ENCODE measurements around the gene RBP2. TPM values are rescaled to one million over a fixed set of nuclear protein-coding genes. Genes with fewer than 3 reads are reported as not detected.

Gene RBP2
- total RNA-seq, 1 donor from 2014 or later = not detected

DNA sequence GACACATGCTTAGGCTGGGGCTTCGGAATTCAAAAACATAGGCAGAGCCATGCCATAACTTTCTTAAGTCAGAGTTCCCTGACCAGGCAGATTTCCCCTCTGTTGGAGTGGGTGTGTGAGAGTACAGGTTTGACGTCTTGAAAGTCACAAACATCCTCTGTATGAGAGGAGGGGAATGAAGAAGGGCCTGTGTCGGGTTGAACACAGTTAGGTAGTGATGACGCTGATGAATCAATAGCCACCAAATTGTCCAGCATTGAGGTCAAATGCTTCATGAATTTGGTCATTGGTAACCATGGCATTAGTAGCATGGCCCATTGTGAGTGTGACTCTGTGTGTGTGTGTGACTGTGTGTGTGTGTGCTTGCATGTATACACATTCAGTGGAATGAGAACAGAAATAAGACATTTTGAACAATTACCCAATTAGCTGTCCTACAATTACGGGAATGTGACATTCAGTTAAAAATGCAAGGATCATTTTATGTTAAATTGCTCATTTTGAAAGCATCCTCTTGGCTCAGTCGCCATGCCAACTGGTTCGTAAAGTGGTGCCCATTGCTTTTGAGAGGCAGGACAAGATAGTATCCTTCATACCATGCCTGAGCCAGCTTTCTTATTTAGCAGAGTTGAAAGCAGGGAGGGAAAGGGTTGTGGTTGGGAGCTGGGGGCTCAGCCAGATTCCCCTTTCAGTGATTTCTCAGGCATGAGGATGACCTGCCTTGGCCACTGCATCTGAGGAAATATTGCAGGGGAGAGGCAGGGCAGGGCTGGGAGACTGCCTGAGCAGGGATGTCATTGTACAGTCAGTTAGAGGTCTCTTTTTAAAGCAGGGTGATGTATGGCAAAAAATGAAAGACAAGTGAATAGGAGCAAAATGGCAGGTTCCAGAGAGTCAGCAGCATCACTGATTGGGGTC is 35.4 kb downstream of the RBP2 start:
- H3K4me1 Mint-ChIP-seq = no peaks in the 10 kb centered on the region
- CTCF ChIA-PET = no interaction called here

DNA sequence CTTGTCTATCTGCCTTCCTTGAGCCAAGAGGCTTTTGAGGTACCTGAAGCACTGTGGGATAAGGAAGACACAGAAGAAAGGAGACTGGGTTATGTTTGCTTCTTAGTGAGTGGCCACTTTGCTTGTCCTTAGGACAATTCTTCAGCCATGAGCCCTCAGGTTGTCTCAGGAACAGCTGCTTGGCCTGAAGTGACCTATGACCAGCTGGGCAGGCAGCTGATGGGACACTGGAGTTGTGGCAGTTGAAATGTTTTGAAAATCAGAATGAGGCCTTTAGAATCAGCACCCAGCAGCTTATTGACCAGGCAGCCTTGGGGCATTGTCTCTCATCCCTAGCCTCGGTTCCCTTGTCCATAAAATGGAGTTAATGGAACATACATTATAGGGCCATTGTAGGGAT is 37.0 kb downstream of the RBP2 start:
- CTCF ChIA-PET = no interaction called here
- no peaks in the 10 kb centered on the region for H3K4me1 Mint-ChIP-seq

More for the DNA sequence above, 35.4 kb downstream of the RBP2 start:
- H3K9me3 Mint-ChIP-seq = no peaks in the 10 kb centered on the region
- H3K27me3 Mint-ChIP-seq = no peaks in the 10 kb centered on the region
- intact Hi-C loops (cut with micrococcal nuclease) = no loop called here
- H3K27ac Mint-ChIP-seq = no peak overlapping the region
- ATAC-seq (ENCODE audit: low read depth) = no peak
- no peak overlapping the region for H3K4me3 Mint-ChIP-seq
- no peaks in the 10 kb centered on the region for H3K36me3 Mint-ChIP-seq (ENCODE audit: low read depth)
- POLR2A ChIA-PET = no interaction called here
- TF ChIP-seq, protein P1, sequence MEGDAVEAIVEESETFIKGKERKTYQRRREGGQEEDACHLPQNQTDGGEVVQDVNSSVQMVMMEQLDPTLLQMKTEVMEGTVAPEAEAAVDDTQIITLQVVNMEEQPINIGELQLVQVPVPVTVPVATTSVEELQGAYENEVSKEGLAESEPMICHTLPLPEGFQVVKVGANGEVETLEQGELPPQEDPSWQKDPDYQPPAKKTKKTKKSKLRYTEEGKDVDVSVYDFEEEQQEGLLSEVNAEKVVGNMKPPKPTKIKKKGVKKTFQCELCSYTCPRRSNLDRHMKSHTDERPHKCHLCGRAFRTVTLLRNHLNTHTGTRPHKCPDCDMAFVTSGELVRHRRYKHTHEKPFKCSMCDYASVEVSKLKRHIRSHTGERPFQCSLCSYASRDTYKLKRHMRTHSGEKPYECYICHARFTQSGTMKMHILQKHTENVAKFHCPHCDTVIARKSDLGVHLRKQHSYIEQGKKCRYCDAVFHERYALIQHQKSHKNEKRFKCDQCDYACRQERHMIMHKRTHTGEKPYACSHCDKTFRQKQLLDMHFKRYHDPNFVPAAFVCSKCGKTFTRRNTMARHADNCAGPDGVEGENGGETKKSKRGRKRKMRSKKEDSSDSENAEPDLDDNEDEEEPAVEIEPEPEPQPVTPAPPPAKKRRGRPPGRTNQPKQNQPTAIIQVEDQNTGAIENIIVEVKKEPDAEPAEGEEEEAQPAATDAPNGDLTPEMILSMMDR (IDR thresholded peaks at IDR 0.05) = no peak
- no peak for DNase-seq

DNA sequence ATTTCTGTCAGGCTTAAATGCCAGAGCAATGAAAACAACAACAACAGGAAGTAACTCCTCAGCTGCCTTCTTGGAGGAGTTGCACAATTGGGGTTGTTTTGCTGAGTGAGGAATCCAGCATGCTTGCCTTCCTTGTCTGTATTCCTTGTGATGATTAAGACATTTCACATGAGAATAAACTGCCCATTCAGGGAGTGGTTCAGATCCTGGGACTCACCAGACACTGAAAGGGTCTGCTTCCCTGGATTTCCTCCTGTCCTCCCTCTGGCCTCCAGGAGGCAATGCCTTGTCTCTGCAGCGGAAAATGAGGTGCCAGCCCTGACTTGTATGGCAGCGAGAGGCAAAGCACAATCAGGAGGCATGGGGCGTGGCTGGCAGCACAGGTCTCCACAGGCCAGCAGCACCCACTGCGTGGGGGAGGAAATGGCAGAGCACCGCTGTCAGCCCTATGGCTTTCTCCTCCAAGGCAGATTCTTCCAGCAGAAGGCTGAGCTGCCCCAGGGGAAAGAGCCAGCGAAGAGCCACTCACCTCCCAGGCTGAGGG is 41.5 kb downstream of the RBP2 start:
- Mint-ChIP-seq H3K36me3 (ENCODE audit: low read depth) (peaks cover 7% of the 10 kb centered on the region), H3K27me3 (no peaks in the 10 kb centered on the region), H3K27ac (no peak overlapping the region), H3K4me3 (no peak overlapping the region), H3K4me1 (no peaks in the 10 kb centered on the region), H3K9me3 (no peaks in the 10 kb centered on the region)
- ATAC-seq (ENCODE audit: low read depth) (no peak), DNase-seq (no peak)
- intact Hi-C loops (cut with micrococcal nuclease) = no loop called here
- CTCF ChIA-PET = no interaction called here
- POLR2A ChIA-PET = no interaction called here
- TF ChIP-seq, protein P1 (IDR thresholded peaks at IDR 0.05) = no peak

More for the DNA sequence above, 37.0 kb downstream of the RBP2 start:
- POLR2A ChIA-PET = no interaction called here
- H3K27me3 Mint-ChIP-seq = no peaks in the 10 kb centered on the region
- no peaks in the 10 kb centered on the region for H3K9me3 Mint-ChIP-seq
- no peak overlapping the region for H3K27ac Mint-ChIP-seq
- no peaks in the 10 kb centered on the region for H3K36me3 Mint-ChIP-seq (ENCODE audit: low read depth)
- intact Hi-C loops (cut with micrococcal nuclease) = no loop called here
- no peak for ATAC-seq (ENCODE audit: low read depth)
- H3K4me3 Mint-ChIP-seq = no peak overlapping the region
- DNase-seq = no peak
- TF ChIP-seq, protein P1 (IDR thresholded peaks at IDR 0.05) = no peak

DNA sequence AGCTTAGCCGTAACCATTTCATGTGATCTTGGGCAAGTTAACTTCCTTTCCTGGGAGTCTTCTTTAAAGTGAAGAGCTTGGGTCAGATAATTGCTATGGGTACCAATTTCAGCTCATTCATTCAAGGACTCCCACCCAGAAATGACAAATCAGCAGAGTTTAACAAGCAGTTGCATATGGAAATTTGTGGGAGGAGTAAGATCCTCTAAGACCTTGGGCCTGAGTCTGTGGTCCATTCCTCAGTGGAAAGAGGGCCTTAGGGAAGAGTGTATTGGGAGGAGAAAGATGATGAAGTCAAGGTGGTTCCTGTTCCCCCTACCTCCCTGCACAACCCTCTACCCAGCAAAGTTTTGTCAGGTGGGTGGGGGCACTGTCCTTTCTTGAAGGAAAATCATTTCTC is 42.1 kb downstream of the RBP2 start:
- DNase-seq (no peak), ATAC-seq (ENCODE audit: low read depth) (no peak)
- TF ChIP-seq, protein P1 (IDR thresholded peaks at IDR 0.05) = no peak
- H3K9me3 Mint-ChIP-seq = no peaks in the 10 kb centered on the region
- CTCF ChIA-PET = no interaction called here
- H3K4me3 Mint-ChIP-seq = no peak overlapping the region
- no peaks in the 10 kb centered on the region for H3K27me3 Mint-ChIP-seq
- intact Hi-C loops (cut with micrococcal nuclease) = no loop called here
- H3K36me3 Mint-ChIP-seq (ENCODE audit: low read depth) = peaks cover 7% of the 10 kb centered on the region
- POLR2A ChIA-PET = no interaction called here
- no peak overlapping the region for H3K27ac Mint-ChIP-seq
- no peaks in the 10 kb centered on the region for H3K4me1 Mint-ChIP-seq

DNA sequence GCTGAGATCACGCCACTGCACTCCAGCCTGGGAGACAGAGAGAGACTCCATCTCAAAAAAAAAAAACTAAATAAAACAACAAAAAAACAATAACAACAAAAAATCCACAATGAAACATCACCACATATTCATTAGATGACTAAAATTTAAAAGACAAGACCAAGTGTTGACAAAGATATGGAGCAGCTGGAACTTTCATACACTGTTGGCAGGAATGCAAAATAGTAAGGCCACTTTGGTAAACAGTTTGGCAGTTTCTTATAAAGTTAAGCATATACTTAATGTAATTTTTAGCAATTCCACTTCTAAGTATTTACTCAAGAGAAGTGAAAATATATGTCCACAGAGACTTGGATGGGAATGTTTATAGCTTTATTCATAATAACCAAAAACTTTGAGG is 43.2 kb downstream of the RBP2 start:
- Mint-ChIP-seq H3K27me3 (no peaks in the 10 kb centered on the region), H3K4me3 (no peak overlapping the region), H3K36me3 (ENCODE audit: low read depth) (peaks cover 7% of the 10 kb centered on the region), H3K4me1 (no peaks in the 10 kb centered on the region), H3K27ac (no peak overlapping the region), H3K9me3 (no peaks in the 10 kb centered on the region)
- ATAC-seq (ENCODE audit: low read depth) (no peak), DNase-seq (no peak)
- intact Hi-C loops (cut with micrococcal nuclease) = no loop called here
- ChIA-PET CTCF (no interaction called here), POLR2A (no interaction called here)
- TF ChIP-seq, protein P1 (IDR thresholded peaks at IDR 0.05) = no peak
